Pancreas (tissue), 10 donors: ENCODE results near the gene NACC2. TPM values are rescaled to one million over a fixed set of nuclear protein-coding genes. Genes with fewer than 3 reads are reported as not detected.

Experiments
- ATAC-seq, 4 donors: fragments of 200-7000 bp; cut with Tn5 transposase; one replicate each; pipeline versions ENCODE4 v1.8.0 to v1.9.1; 2020; ENCODE audit warnings: mild to moderate bottlenecking in 4 of 4, moderate library complexity in 4 of 4
- DNase-seq, 6 donors: peaks; one replicate each; pipeline ENCODE4 v3.0.0-alpha.2; 2020
- FAIRE-seq: peaks from 2 replicates; lab custom pipeline; 2012; peaks lifted over from hg19 to GRCh38; lab: Jason Lieb, UNC
- H3K27ac ChIP-seq, 4 donors: fragments of 200-600 bp; sonication (generic); 1 replicate in 3 of 4; 2 replicates in 1 of 4; pipeline versions ENCODE4 v1.5.0 to v1.8.0; 2020
- H3K27me3 ChIP-seq, 4 donors: fragments of 200-600 bp; one replicate each; pipeline ENCODE4 v1.8.0; 2021
- H3K36me3 ChIP-seq, 3 donors: fragments of 200-600 bp; sonication (generic) in 1 of 3; one replicate each; pipeline versions ENCODE4 v1.5.0 to v1.8.0; 2020 to 2021
- H3K4me1 ChIP-seq, 3 donors: fragments of 200-600 bp; one replicate each; pipeline ENCODE4 v1.8.0; 2021
- H3K4me3 ChIP-seq, 4 donors: fragments of 200-600 bp; sonication (generic) in 2 of 4; one replicate each; pipeline versions ENCODE4 v1.5.0 to v1.8.0; 2020 to 2021
- H3K9me3 ChIP-seq, 4 donors: fragments of 200-600 bp; one replicate each; pipeline ENCODE4 v1.8.0; 2021
- WGBS, 2 donors: extraction: QIAGEN DNeasy Blood & Tissue Kit; methylation state at CpG; one replicate each; pipeline ENCODE4 v1.1.7; 2013; 5-methylcytosine and 5-hydroxymethylcytosine counted together
- intact Hi-C, 3 donors: fragments of 100-400 bp; cut with DNase I; formaldehyde crosslinking; loops; one replicate each; pipeline versions ENCODE4 v1.11.1 to v1.14.2; 2022
- polyA plus RNA-seq, 2 donors: library from polyadenylated mRNA; stranded (reverse); fragments of 200-250 nt; gene quantifications; one replicate each; pipeline ENCODE4 v1.2.3, GENCODE V29; 2013
- total RNA-seq, 6 donors: library from RNA; stranded (reverse); fragmentation: NEBNext Ultra II Directional in 4 of 6; extraction: Animal tissue kit (Norgen Biotek cat#: 25700) in 4 of 6; gene quantifications; one replicate each; pipeline versions ENCODE4 v1.2.1 to v1.2.4, GENCODE V29; 2021 to 2023
- TF ChIP-seq, protein P1 (sequence below), 4 donors: fragments of 200-600 bp; sonication (generic) in 3 of 4; IDR thresholded peaks; one replicate each; pipeline versions ENCODE4 v1.5.0 to v1.8.0; 2021; ENCODE audit warnings: antibody characterized with exemption in 4 of 4
- donor health status: healthy with polysubstance abuse.
- donor health status: DM: no; HTN: no; CAD: no; lungs with moderate emphysema.
- donor health status: DM: no; HTN: no; CAD: no.
- donor health status: control.
- donor health status: control.
- donor health status: Bipolar disorder and iron deficiency.
- donor health status: DM: yes; HTN: yes; CAD: no.
- donor health status: DM: no; HTN: no; CAD: no.
- donor health status: DM: no; HTN: no; CAD: no.
- donor health status: DM: yes; HTN: yes; CAD: no.

Gene NACC2
- total and polyA plus RNA-seq, 8 donors, result 4.3 to 12.4 (median 8.2) TPM

DNA sequence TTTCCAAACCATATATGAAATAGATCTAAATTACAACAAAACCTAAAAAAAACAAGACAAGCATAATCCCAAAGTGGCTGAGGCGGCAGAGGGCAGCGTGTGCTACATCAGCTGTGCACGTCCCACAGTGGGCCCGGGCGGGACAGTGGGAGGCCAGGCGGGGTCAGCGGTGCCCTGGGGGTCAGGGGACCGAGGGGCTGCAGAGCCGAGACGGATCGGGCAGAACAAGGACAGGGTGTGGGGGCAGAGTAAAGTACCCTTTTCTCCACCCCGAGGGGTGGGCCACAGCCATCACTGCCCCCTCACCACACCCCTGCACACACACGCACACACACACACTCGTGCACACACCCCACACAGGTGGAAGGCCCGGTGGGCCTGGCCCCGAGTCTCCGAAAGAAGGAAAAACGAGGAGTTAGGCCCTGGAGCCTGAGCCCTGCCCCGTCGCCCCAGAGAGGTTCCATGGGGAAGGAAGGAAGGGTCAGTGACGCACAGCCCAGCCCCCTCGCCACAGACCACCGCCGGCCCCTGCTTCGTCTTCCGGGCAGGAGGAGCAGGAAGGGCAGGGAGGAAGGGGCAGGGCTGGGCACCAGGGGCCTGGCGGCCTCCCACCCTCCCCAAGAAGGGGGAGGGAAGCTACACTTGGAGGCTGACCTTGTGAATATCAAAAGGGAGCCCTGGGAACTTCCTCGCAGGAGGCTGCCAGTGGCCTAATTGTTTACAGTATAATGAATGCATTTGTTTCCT, 84.3 kb downstream of the NACC2 start:
- DNase-seq, result peak in 1 of 6 donors; percentile 64
- H3K4me3 ChIP-seq, result no peak overlapping the region
- 90 to 92% methylated on average over 27 to 28 of the region's 28 CpGs for WGBS, 2 donors
- TF ChIP-seq, protein P1, sequence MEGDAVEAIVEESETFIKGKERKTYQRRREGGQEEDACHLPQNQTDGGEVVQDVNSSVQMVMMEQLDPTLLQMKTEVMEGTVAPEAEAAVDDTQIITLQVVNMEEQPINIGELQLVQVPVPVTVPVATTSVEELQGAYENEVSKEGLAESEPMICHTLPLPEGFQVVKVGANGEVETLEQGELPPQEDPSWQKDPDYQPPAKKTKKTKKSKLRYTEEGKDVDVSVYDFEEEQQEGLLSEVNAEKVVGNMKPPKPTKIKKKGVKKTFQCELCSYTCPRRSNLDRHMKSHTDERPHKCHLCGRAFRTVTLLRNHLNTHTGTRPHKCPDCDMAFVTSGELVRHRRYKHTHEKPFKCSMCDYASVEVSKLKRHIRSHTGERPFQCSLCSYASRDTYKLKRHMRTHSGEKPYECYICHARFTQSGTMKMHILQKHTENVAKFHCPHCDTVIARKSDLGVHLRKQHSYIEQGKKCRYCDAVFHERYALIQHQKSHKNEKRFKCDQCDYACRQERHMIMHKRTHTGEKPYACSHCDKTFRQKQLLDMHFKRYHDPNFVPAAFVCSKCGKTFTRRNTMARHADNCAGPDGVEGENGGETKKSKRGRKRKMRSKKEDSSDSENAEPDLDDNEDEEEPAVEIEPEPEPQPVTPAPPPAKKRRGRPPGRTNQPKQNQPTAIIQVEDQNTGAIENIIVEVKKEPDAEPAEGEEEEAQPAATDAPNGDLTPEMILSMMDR (IDR thresholded peaks at IDR 0.05), result no peak
- H3K36me3 ChIP-seq, result peaks cover 0 to 14% (median 3%) of the 10 kb centered on the region in 3 donors
- ATAC-seq, result no peak
- no peaks in the 10 kb centered on the region for H3K27me3 ChIP-seq
- H3K27ac ChIP-seq, result peak overlapping the region in 1 of 4 donors; percentile 17
- no peaks in the 10 kb centered on the region for H3K9me3 ChIP-seq
- no peaks in the 10 kb centered on the region for H3K4me1 ChIP-seq
- intact Hi-C loops, result no loop called here
- FAIRE-seq, result no peak

DNA sequence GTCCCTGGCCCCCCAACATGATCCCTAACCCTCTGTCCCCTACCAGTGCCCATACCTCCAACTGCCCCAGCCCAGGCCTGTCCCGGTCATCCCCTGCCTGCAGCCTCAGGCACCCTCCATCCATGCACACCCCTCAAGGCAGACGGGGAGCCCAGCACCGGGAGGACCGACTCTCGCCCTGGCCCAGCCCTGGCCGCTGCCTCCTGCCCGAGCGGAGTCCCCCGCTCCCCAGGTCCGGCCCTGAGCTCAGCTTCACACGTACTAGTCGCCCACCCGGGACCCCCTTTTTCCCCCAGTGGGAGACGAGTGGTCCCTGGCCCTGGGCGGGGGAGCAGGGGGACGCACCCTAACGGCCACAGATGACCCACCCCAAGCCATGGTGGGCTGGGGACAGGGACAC, 84.9 kb downstream of the NACC2 start:
- TF ChIP-seq, protein P1 (IDR thresholded peaks at IDR 0.05), result no peak
- Histone ChIP-seq H3K9me3 (no peaks in the 10 kb centered on the region), H3K27me3 (no peaks in the 10 kb centered on the region), H3K4me3 (no peak overlapping the region), H3K36me3 (peaks cover 0 to 14% (median 3%) of the 10 kb centered on the region in 3 donors), H3K27ac (peak overlapping the region in 1 of 4 donors; percentile 17), H3K4me1 (no peaks in the 10 kb centered on the region)
- intact Hi-C loops, result no loop called here
- DNase-seq (peak in 1 of 6 donors; percentile 74), FAIRE-seq (no peak), ATAC-seq (no peak)
- WGBS, 2 donors, result 92 to 94% methylated on average over 17 of the region's 17 CpGs

DNA sequence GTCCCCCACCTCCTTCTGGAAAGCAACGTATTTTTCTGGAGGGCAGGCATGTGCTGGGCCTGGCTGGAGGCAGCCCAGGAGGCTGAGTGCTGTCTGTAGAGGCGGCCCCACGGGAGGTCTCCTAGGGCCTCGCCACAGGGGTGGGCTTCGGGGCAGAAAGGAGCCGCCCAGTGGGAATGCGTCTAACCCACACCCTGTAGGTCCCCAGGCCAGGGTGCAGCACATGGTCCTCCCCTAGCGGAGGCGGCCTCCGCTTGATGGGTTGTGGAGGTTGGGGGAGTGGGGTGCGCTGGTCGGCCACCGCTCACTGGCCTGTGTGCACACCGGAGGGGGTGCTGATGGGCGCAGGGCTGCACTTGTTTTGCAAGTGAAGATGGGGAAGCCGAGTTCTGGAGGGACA, 85.6 kb downstream of the NACC2 start:
- TF ChIP-seq, protein P1 (IDR thresholded peaks at IDR 0.05), result no peak
- H3K9me3 ChIP-seq, result no peaks in the 10 kb centered on the region
- no peaks in the 10 kb centered on the region for H3K4me1 ChIP-seq
- no peaks in the 10 kb centered on the region for H3K27me3 ChIP-seq
- no peak for FAIRE-seq
- peak in 2 of 6 donors; percentile 14 to 41 for DNase-seq
- WGBS, 2 donors, result 88 to 91% methylated on average over 15 to 16 of the region's 16 CpGs
- peaks cover 0 to 14% (median 3%) of the 10 kb centered on the region in 3 donors for H3K36me3 ChIP-seq
- H3K4me3 ChIP-seq, result no peak overlapping the region
- H3K27ac ChIP-seq, result no peak overlapping the region
- ATAC-seq, result no peak
- intact Hi-C loops, result no loop called here

DNA sequence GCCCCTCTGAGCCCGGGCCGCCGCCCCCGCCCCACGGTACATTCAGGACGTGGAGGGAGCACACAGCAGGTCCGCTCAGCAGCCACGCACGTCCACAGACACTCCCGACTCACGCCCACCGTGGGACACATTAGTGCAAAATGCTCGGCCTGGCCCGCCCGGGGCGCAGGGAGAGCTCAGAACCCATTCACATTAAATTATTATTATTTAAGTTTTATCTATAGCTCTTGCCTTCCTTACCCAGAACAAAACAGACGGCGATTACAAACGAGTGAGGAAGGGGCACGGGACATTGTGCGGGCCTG, 86.4 kb downstream of the NACC2 start:
- no peak overlapping the region for H3K27ac ChIP-seq
- H3K27me3 ChIP-seq, result no peaks in the 10 kb centered on the region
- intact Hi-C loops, result no loop called here
- ATAC-seq, result no peak
- no peaks in the 10 kb centered on the region for H3K4me1 ChIP-seq
- H3K9me3 ChIP-seq, result no peaks in the 10 kb centered on the region
- no peak overlapping the region for H3K4me3 ChIP-seq
- TF ChIP-seq, protein P1 (IDR thresholded peaks at IDR 0.05), result no peak
- peaks cover 0 to 14% (median 3%) of the 10 kb centered on the region in 3 donors for H3K36me3 ChIP-seq
- WGBS, 2 donors, result 92% methylated on average over 21 of the region's 21 CpGs
- peak in 1 of 6 donors; percentile 13 for DNase-seq
- no peak for FAIRE-seq
